Measurements from ENCODE around the gene NPM3. TPM values are rescaled to one million over a fixed set of nuclear protein-coding genes. Genes with fewer than 3 reads are reported as not detected.
A peak's percentile ranks its signal among the peaks of the same experiment; 100 is the strongest.

The NPM3 gene
- total RNA-seq, 6 experiments from 2014 or later: 51.8 to 64.6 (median 54.8) TPM

DNA sequence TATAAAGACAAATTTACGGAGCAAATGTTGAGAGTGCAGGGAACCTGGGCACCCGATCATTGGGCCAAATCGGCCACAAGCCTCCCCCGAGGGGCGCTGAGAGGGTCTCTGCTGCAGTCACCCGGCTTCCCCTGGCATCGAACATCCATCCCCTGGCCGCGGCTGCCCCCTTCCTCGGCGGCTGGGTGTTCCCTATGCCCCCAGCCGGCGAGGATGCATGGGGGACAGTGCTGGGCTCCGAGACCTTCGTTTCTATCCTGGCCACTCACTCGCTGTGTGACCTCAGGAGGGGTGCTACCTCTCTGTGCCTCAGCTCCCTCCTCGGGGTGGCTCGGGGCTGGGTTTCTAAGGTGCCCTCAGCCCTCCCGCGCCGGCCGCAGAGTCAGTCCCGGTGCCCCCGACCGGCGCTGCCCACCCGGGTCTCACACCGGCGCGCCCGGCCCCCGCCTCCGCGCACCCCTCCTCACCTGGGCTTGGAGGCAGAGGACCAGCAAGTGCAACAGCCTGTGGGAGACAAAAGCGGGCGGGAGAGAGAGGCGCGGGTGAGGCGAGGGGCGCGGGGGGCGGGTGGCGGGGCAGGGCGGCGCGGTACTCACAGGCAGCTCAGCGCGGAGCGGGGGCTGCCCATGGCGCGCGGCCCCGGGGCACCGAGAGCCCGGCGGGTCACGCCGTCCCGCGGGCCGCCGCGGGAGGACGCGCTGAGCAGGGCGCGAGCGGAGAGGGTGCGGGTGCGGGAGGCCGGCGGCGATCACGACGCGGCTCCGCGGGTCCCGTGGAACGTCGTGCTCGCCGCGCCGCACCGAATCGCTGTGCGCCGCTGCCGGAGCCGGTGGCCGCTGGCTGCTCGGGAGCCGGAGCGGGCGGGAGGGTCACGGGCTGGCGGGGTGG, 7.7 kb downstream of the NPM3 start, which contains the start of gene FGF8:
Gene FGF8, minus strand, starts transcription at position 842 of the 888 bp plus-strand sequence. Its CDS starts 214 bp downstream, at position 628.
- Mint-ChIP-seq H3K9me3 (no peaks in the 10 kb centered on the region), H3K27ac (no peak within 1 kb of the TSS), H3K36me3 (ENCODE audit: low read depth) (no peaks in the 10 kb centered on the region), H3K27me3 (ENCODE audit: insufficient read depth) (peaks cover 40% of the 10 kb centered on the region), H3K4me3 (peak within 1 kb of the TSS; percentile 42; the same call in 1 of the 2 replicates), H3K4me1 (ENCODE audit: low read depth) (peaks cover 17% of the 10 kb centered on the region)
- TF ChIP-seq CTCF (IDR thresholded peaks at IDR 0.05): no peak
- DNase-seq: no peak

GRCh38 chr10:101774589-101775272, 8.5 kb downstream of the NPM3 start:
- no peak for TF ChIP-seq CTCF (IDR thresholded peaks at IDR 0.05)
- Mint-ChIP-seq H3K4me3 (no peak overlapping the region), H3K27ac (no peak overlapping the region), H3K27me3 (ENCODE audit: insufficient read depth) (peaks cover 43% of the 10 kb centered on the region), H3K36me3 (ENCODE audit: low read depth) (no peaks in the 10 kb centered on the region), H3K9me3 (no peaks in the 10 kb centered on the region), H3K4me1 (ENCODE audit: low read depth) (peaks cover 12% of the 10 kb centered on the region)
- no peak for DNase-seq

- DNase-seq: no peak
- Mint-ChIP-seq H3K4me1 (ENCODE audit: low read depth) (peaks cover 11% of the 10 kb centered on the region), H3K27me3 (ENCODE audit: insufficient read depth) (peaks cover 47% of the 10 kb centered on the region), H3K9me3 (no peaks in the 10 kb centered on the region), H3K36me3 (ENCODE audit: low read depth) (no peaks in the 10 kb centered on the region), H3K27ac (no peak overlapping the region), H3K4me3 (no peak overlapping the region)
- TF ChIP-seq CTCF (IDR thresholded peaks at IDR 0.05): no peak
These were observed 9.2 kb downstream of the NPM3 start for GRCh38 chr10:101773923-101774588.

- no peak for TF ChIP-seq CTCF (IDR thresholded peaks at IDR 0.05)
- Mint-ChIP-seq H3K9me3 (no peaks in the 10 kb centered on the region), H3K36me3 (ENCODE audit: low read depth) (no peaks in the 10 kb centered on the region), H3K4me3 (no peak overlapping the region), H3K27ac (no peak overlapping the region), H3K4me1 (ENCODE audit: low read depth) (peaks cover 11% of the 10 kb centered on the region), H3K27me3 (ENCODE audit: insufficient read depth) (peaks cover 50% of the 10 kb centered on the region)
- DNase-seq: no peak
These were observed 10.1 kb downstream of the NPM3 start for GRCh38 chr10:101772895-101773761.

Measured in HFFc6 (cell line).